GM12865 (cell line): Measurements from ENCODE around the gene AGPAT4.

Experiments used
- DNase-seq: peaks from one replicate; pipeline ENCODE4 v3.0.0; 2010; ENCODE audit warnings: low read depth
- H3K4me3 ChIP-seq: 2 replicates; pipeline ENCODE4 v1.5.1; 2011; ENCODE audit warnings: mild to moderate bottlenecking, low read depth, low read length, control low read depth
- CTCF ChIP-seq: IDR thresholded peaks from 2 replicates; pipeline ENCODE4 v1.5.1; 2011; ENCODE audit warnings: low read length, control low read depth, low read depth, inconsistent platforms; ENCODE audit not compliant: insufficient read depth; ENCODE audit errors: missing control alignments

Gene AGPAT4

GRCh38 chr6:161244725-161245124 is 29.1 kb downstream of the AGPAT4 start:
- no peak for DNase-seq
- H3K4me3 ChIP-seq = no peak overlapping the region
- no peak for TF ChIP-seq CTCF

- no peak for TF ChIP-seq CTCF
- no peak overlapping the region for H3K4me3 ChIP-seq
- no peak for DNase-seq
Observed at GRCh38 chr6:161242779-161243693, 30.8 kb downstream of the AGPAT4 start.

DNA sequence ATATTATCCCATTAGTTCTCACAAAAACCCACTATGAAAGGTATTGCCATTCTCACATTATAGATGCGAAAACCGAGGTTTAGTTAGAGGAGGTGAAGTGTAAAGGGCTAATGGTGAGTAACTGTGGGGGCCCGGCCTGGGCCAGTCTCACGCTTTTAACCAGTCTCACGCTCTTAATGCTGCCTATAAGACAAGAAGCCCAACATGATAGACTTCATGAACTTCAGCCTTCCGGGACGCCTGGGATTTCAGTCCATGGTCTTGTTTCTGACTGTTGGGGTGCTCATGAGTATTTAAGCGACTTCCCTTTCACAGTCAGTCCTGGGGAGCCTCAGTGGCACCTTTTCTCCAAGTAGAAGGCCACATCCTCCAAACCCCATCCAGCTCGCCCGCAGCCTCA is 31.7 kb downstream of the AGPAT4 start:
- no peak for TF ChIP-seq CTCF
- no peak overlapping the region for H3K4me3 ChIP-seq
- DNase-seq = no peak

- no peak overlapping the region for H3K4me3 ChIP-seq
- DNase-seq = no peak
- no peak for TF ChIP-seq CTCF
Observed at GRCh38 chr6:161239001-161239400, 34.9 kb downstream of the AGPAT4 start.

- no peak for DNase-seq
- TF ChIP-seq CTCF = no peak
- no peak overlapping the region for H3K4me3 ChIP-seq
Observed at GRCh38 chr6:161238500-161238899, 35.4 kb downstream of the AGPAT4 start.

GRCh38 chr6:161238081-161238480 is 35.8 kb downstream of the AGPAT4 start:
- H3K4me3 ChIP-seq = no peak overlapping the region
- TF ChIP-seq CTCF = no peak
- DNase-seq = no peak

- TF ChIP-seq CTCF = no peak
- DNase-seq = no peak
Observed at GRCh38 chr6:161237176-161237575, 36.7 kb downstream of the AGPAT4 start.

More at GRCh38 chr6:161237176-161237575, 36.7 kb downstream of the AGPAT4 start:
- no peak overlapping the region for H3K4me3 ChIP-seq
